ENCODE measurements around the gene ADCY9.

- TF ChIP-seq CTCF (IDR thresholded peaks at IDR 0.05; ENCODE audit: low read depth, low read length): no peak
- TF ChIP-seq POLR2A (IDR thresholded peaks at IDR 0.05; ENCODE audit: extremely low read depth, insufficient read length): no peak
- TF ChIP-seq MAX (IDR thresholded peaks at IDR 0.05; ENCODE audit: low read depth, low read length): no peak
- no peak for TF ChIP-seq MYC (IDR thresholded peaks at IDR 0.05; ENCODE audit: low read depth, low read length)
Observed at GRCh38 chr16:3961449-3961849, 154.8 kb downstream of the ADCY9 start.
